ENCODE results near the gene POU2AF1.
"Not testable (repeated sequence)": the region's sequence is repeated elsewhere in the genome, so short reads cannot be mapped to it uniquely, and the experiment has no call there.

POU2AF1 gene

DNA sequence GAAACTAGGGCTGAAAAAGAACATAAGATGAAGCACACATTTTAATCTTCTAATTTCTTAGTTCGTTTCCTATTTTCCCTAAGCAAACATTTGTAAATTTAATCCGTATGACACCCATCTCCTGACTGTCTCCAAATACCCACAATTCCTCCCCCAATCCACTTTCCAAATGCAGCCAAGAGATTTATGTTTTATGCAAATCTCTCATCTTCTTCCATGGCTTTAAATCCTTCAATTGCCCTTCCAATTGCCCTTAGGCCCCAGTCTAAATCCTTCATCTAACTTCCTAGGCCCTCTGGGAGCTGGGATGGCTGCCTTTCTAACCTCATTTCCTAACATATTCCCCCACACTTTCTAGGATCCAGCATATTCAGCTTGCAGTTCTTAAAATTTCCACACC lies 18.0 kb upstream of the POU2AF1 start:
- WGBS (ENCODE audit: extremely low coverage, insufficient coverage, low lambda C conversion rate) = no CpG with 5 or more reads among the region's 2 CpGs
- no peaks in the 10 kb centered on the region for H3K36me3 ChIP-seq (ENCODE audit: control insufficient read depth, insufficient read depth, low read length)
- H3K27me3 ChIP-seq (ENCODE audit: insufficient read depth, low read length, poor library complexity) = no peaks in the 10 kb centered on the region
- no peak overlapping the region for H3K4me2 ChIP-seq (ENCODE audit: low read length)
- H4K8ac ChIP-seq (ENCODE audit: low read depth, low read length) = no peak overlapping the region
- no peak overlapping the region for H2BK120ac ChIP-seq (ENCODE audit: low read depth, low read length)
- no peaks in the 10 kb centered on the region for H3K79me2 ChIP-seq (ENCODE audit: control insufficient read depth, insufficient read depth, low read length)
- no peak overlapping the region for H3K27ac ChIP-seq (ENCODE audit: low read depth, low read length)
- DNase-seq = no peak
- H3K9ac ChIP-seq (ENCODE audit: low read length) = no peak overlapping the region
- H3K4ac ChIP-seq (ENCODE audit: low read depth, low read length) = no peak overlapping the region
- no peak overlapping the region for H3K56ac ChIP-seq (ENCODE audit: low read length)
- H2BK15ac ChIP-seq (replicated peaks; ENCODE audit: low read depth) = no peak overlapping the region
- H3K23ac ChIP-seq (ENCODE audit: low read length) = no peak overlapping the region
- no peak overlapping the region for H4K5ac ChIP-seq (ENCODE audit: low read length)
- no peak overlapping the region for H3K4me3 ChIP-seq (ENCODE audit: low read length)
- no peak overlapping the region for H2BK5ac ChIP-seq (ENCODE audit: low read length)
- no peaks in the 10 kb centered on the region for H3K79me1 ChIP-seq (ENCODE audit: low read length)
- H2AK5ac ChIP-seq (ENCODE audit: low read length) = no peak overlapping the region
- H3K4me1 ChIP-seq (ENCODE audit: control insufficient read depth, low read depth, low read length) = no peaks in the 10 kb centered on the region
- H3K18ac ChIP-seq (ENCODE audit: low read length) = no peak overlapping the region

DNA sequence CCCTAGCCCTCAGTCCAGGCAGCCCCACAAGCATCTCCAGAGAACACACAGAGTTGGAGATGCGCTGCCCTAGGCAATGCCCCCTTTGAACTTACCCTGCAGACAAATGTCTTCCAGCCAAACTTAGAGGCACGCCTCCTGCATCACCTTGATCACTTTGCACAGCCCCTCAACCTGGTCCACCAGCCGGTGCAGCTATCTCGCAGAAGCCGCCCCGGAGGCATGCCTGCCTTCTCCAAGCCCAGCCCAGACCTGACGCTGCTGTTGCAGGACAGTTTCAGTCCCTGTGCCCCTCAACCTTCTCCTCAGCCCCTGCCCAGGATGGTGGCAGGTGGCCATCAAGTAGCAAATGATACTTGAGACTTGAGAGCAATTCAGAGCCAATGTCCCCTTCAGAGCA lies 16.7 kb upstream of the POU2AF1 start:
- H4K8ac ChIP-seq (ENCODE audit: low read depth, low read length) = no peak overlapping the region
- H2BK15ac ChIP-seq (replicated peaks; ENCODE audit: low read depth) = no peak overlapping the region
- no peak overlapping the region for H3K4me2 ChIP-seq (ENCODE audit: low read length)
- H3K4ac ChIP-seq (ENCODE audit: low read depth, low read length) = no peak overlapping the region
- no peaks in the 10 kb centered on the region for H3K27me3 ChIP-seq (ENCODE audit: insufficient read depth, low read length, poor library complexity)
- H3K18ac ChIP-seq (ENCODE audit: low read length) = no peak overlapping the region
- no peak overlapping the region for H2BK120ac ChIP-seq (ENCODE audit: low read depth, low read length)
- DNase-seq = no peak
- no peaks in the 10 kb centered on the region for H3K4me1 ChIP-seq (ENCODE audit: control insufficient read depth, low read depth, low read length)
- H3K4me3 ChIP-seq (ENCODE audit: low read length) = no peak overlapping the region
- no peak overlapping the region for H3K23ac ChIP-seq (ENCODE audit: low read length)
- H3K79me1 ChIP-seq (ENCODE audit: low read length) = no peaks in the 10 kb centered on the region
- H2AK5ac ChIP-seq (ENCODE audit: low read length) = no peak overlapping the region
- H3K9ac ChIP-seq (ENCODE audit: low read length) = no peak overlapping the region
- H3K27ac ChIP-seq (ENCODE audit: low read depth, low read length) = no peak overlapping the region
- no peak overlapping the region for H2BK5ac ChIP-seq (ENCODE audit: low read length)
- no peaks in the 10 kb centered on the region for H3K79me2 ChIP-seq (ENCODE audit: control insufficient read depth, insufficient read depth, low read length)
- H3K56ac ChIP-seq (ENCODE audit: low read length) = no peak overlapping the region
- WGBS (ENCODE audit: extremely low coverage, insufficient coverage, low lambda C conversion rate) = no CpG with 5 or more reads among the region's 7 CpGs
- no peaks in the 10 kb centered on the region for H3K36me3 ChIP-seq (ENCODE audit: control insufficient read depth, insufficient read depth, low read length)
- no peak overlapping the region for H4K5ac ChIP-seq (ENCODE audit: low read length)

DNA sequence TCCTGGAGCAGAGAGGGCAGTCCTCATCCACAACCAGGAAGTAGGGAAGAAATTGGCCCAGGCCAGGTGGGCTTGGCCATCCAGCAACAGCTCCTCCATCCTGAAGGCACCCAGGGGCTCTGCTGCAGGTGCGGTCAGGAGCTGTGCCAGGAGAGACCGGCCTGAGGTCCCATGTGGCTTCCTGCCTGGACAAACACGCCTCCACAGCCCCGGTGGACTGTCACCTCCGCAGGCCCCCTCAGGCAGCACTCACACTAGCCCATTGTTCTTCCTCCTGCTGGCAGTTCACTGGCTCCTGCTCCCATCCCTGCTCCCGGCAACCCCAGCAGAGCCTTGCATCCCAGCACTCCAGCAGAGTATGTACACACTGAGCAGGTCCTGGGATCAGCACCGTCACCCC lies 16.0 kb upstream of the POU2AF1 start:
- WGBS (ENCODE audit: extremely low coverage, insufficient coverage, low lambda C conversion rate) = no CpG with 5 or more reads among the region's 7 CpGs
- Histone ChIP-seq H3K36me3 (ENCODE audit: control insufficient read depth, insufficient read depth, low read length) (no peaks in the 10 kb centered on the region), H2BK5ac (ENCODE audit: low read length) (no peak overlapping the region), H3K23ac (ENCODE audit: low read length) (no peak overlapping the region), H3K27ac (ENCODE audit: low read depth, low read length) (no peak overlapping the region), H3K4me2 (ENCODE audit: low read length) (no peak overlapping the region), H3K56ac (ENCODE audit: low read length) (no peak overlapping the region), H3K79me1 (ENCODE audit: low read length) (no peaks in the 10 kb centered on the region), H3K9ac (ENCODE audit: low read length) (no peak overlapping the region), H2BK120ac (ENCODE audit: low read depth, low read length) (no peak overlapping the region), H3K4me3 (ENCODE audit: low read length) (no peak overlapping the region), H3K27me3 (ENCODE audit: insufficient read depth, low read length, poor library complexity) (no peaks in the 10 kb centered on the region), H2BK15ac (replicated peaks; ENCODE audit: low read depth) (no peak overlapping the region), H4K5ac (ENCODE audit: low read length) (no peak overlapping the region), H3K18ac (ENCODE audit: low read length) (no peak overlapping the region), H3K4ac (ENCODE audit: low read depth, low read length) (no peak overlapping the region), H2AK5ac (ENCODE audit: low read length) (no peak overlapping the region), H3K79me2 (ENCODE audit: control insufficient read depth, insufficient read depth, low read length) (no peaks in the 10 kb centered on the region), H4K8ac (ENCODE audit: low read depth, low read length) (no peak overlapping the region), H3K4me1 (ENCODE audit: control insufficient read depth, low read depth, low read length) (no peaks in the 10 kb centered on the region)
- DNase-seq = peak; percentile 9

DNA sequence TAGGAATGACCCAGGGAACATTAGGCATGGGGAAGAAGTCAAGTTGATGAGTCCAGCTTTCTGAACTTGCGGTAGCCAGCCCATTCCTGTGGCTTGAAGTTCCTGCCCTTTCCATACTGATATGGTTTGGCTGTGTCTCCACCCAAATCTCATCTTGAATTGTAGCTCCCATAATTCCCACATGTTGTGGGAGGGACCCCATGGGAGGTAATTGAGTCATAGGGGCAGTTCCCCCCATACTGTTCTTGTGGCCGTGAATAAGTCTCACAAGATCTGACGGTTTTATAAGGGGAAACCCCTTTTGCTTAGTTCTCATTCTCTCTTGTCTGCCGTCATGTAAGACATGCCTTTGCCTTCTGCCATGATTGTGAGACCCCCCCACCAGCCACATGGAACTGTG lies 15.1 kb upstream of the POU2AF1 start:
- not testable (repeated sequence) for H3K4me2 ChIP-seq (ENCODE audit: low read length); H2BK15ac ChIP-seq (replicated peaks; ENCODE audit: low read depth); H3K56ac ChIP-seq (ENCODE audit: low read length); H3K4me3 ChIP-seq (ENCODE audit: low read length); H3K79me2 ChIP-seq (ENCODE audit: control insufficient read depth, insufficient read depth, low read length); H3K23ac ChIP-seq (ENCODE audit: low read length); H4K5ac ChIP-seq (ENCODE audit: low read length); H3K79me1 ChIP-seq (ENCODE audit: low read length); H3K4ac ChIP-seq (ENCODE audit: low read depth, low read length); H3K36me3 ChIP-seq (ENCODE audit: control insufficient read depth, insufficient read depth, low read length); H3K27ac ChIP-seq (ENCODE audit: low read depth, low read length); DNase-seq; H3K4me1 ChIP-seq (ENCODE audit: control insufficient read depth, low read depth, low read length); H2BK5ac ChIP-seq (ENCODE audit: low read length); H2AK5ac ChIP-seq (ENCODE audit: low read length); H2BK120ac ChIP-seq (ENCODE audit: low read depth, low read length); H4K8ac ChIP-seq (ENCODE audit: low read depth, low read length); H3K9ac ChIP-seq (ENCODE audit: low read length); H3K27me3 ChIP-seq (ENCODE audit: insufficient read depth, low read length, poor library complexity); H3K18ac ChIP-seq (ENCODE audit: low read length)
- WGBS (ENCODE audit: extremely low coverage, insufficient coverage, low lambda C conversion rate) = no CpG with 5 or more reads among the region's 4 CpGs

DNA sequence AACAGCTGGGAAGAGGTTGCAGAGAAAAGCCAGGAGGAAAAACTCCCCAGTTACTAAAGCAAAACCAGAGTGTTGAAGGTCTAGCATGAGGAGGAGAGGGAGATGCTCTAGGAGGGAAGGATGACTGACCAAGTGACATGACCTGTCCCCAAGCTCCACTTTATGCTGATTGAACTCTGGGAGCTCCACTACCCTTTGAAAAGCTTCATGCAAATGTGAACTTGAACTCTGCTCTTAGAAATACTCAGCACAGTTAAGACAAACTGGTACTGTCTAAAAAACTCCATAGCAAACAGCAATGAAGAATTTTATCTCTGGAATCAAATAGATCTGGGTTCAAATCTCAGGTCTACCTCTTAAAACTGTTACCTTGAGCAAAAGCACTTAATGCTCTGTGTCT lies 14.5 kb upstream of the POU2AF1 start:
- no peaks in the 10 kb centered on the region for H3K4me1 ChIP-seq (ENCODE audit: control insufficient read depth, low read depth, low read length)
- H3K4me2 ChIP-seq (ENCODE audit: low read length) = no peak overlapping the region
- H2BK5ac ChIP-seq (ENCODE audit: low read length) = no peak overlapping the region
- no peak overlapping the region for H3K27ac ChIP-seq (ENCODE audit: low read depth, low read length)
- H3K79me1 ChIP-seq (ENCODE audit: low read length) = no peaks in the 10 kb centered on the region
- no peaks in the 10 kb centered on the region for H3K27me3 ChIP-seq (ENCODE audit: insufficient read depth, low read length, poor library complexity)
- no peak overlapping the region for H2BK120ac ChIP-seq (ENCODE audit: low read depth, low read length)
- H2BK15ac ChIP-seq (replicated peaks; ENCODE audit: low read depth) = no peak overlapping the region
- no peak for DNase-seq
- H3K36me3 ChIP-seq (ENCODE audit: control insufficient read depth, insufficient read depth, low read length) = no peaks in the 10 kb centered on the region
- H3K23ac ChIP-seq (ENCODE audit: low read length) = no peak overlapping the region
- H3K9ac ChIP-seq (ENCODE audit: low read length) = no peak overlapping the region
- no peak overlapping the region for H3K18ac ChIP-seq (ENCODE audit: low read length)
- no peak overlapping the region for H2AK5ac ChIP-seq (ENCODE audit: low read length)
- H3K79me2 ChIP-seq (ENCODE audit: control insufficient read depth, insufficient read depth, low read length) = no peaks in the 10 kb centered on the region
- no peak overlapping the region for H4K5ac ChIP-seq (ENCODE audit: low read length)
- no peak overlapping the region for H3K4ac ChIP-seq (ENCODE audit: low read depth, low read length)
- H3K4me3 ChIP-seq (ENCODE audit: low read length) = no peak overlapping the region
- H3K56ac ChIP-seq (ENCODE audit: low read length) = no peak overlapping the region
- H4K8ac ChIP-seq (ENCODE audit: low read depth, low read length) = no peak overlapping the region

DNA sequence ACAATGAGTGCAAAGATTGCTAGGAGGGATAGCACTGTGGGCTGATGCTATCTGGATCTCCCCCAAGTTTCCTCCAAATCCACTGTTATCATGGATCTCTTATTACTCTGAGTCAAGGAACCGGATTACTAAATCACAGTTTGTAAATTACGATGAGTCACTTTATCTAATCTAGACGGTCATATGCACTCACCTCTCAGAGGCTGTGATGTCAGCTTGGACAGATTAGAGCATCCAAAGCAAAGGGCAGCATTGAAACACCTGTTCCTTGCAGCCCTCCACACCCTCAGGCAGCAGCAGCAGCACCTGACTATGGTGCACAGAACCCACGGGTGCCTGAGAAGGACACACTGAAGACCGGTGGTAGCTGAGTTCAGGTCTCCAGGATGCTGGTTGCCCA lies 14.0 kb upstream of the POU2AF1 start:
- Histone ChIP-seq H3K36me3 (ENCODE audit: control insufficient read depth, insufficient read depth, low read length) (no peaks in the 10 kb centered on the region), H3K4ac (ENCODE audit: low read depth, low read length) (no peak overlapping the region), H2BK120ac (ENCODE audit: low read depth, low read length) (no peak overlapping the region), H3K4me2 (ENCODE audit: low read length) (no peak overlapping the region), H3K27me3 (ENCODE audit: insufficient read depth, low read length, poor library complexity) (no peaks in the 10 kb centered on the region), H4K8ac (ENCODE audit: low read depth, low read length) (no peak overlapping the region), H3K23ac (ENCODE audit: low read length) (no peak overlapping the region), H2BK15ac (replicated peaks; ENCODE audit: low read depth) (no peak overlapping the region), H3K79me2 (ENCODE audit: control insufficient read depth, insufficient read depth, low read length) (no peaks in the 10 kb centered on the region), H3K9ac (ENCODE audit: low read length) (no peak overlapping the region), H4K5ac (ENCODE audit: low read length) (no peak overlapping the region), H3K18ac (ENCODE audit: low read length) (no peak overlapping the region), H3K56ac (ENCODE audit: low read length) (no peak overlapping the region), H3K27ac (ENCODE audit: low read depth, low read length) (no peak overlapping the region), H2AK5ac (ENCODE audit: low read length) (no peak overlapping the region), H3K4me3 (ENCODE audit: low read length) (no peak overlapping the region), H3K79me1 (ENCODE audit: low read length) (no peaks in the 10 kb centered on the region), H3K4me1 (ENCODE audit: control insufficient read depth, low read depth, low read length) (no peaks in the 10 kb centered on the region), H2BK5ac (ENCODE audit: low read length) (no peak overlapping the region)
- WGBS (ENCODE audit: extremely low coverage, insufficient coverage, low lambda C conversion rate) = no CpG with 5 or more reads among the region's 5 CpGs
- DNase-seq = no peak
